G401 (cell line): ENCODE results near the gene KCNIP3. TPM values are rescaled to one million over a fixed set of nuclear protein-coding genes. Genes with fewer than 3 reads are reported as not detected.
A peak's percentile ranks its signal among the peaks of the same experiment; 100 is the strongest.
"Not testable (repeated sequence)": the region's sequence is repeated elsewhere in the genome, so short reads cannot be mapped to it uniquely, and the experiment has no call there.

Experiments used
- DNase-seq: peaks from one replicate; pipeline ENCODE4 v3.0.0-alpha.2; 2015; ENCODE audit warnings: low spot score
- in situ Hi-C: cut with HindIII; loops from 2 replicates; pipeline ENCODE4 v1.10.0; 2016; ENCODE audit warnings: low sequenced_read_pairs, mixed read lengths
- total RNA-seq: library from RNA; depleted of rRNA; stranded (reverse); fragments of >200 nt; shearing (Covaris generic); gene quantifications from 2 replicates; pipeline ENCODE4 v1.2.3, GENCODE V29; 2014; rRNA removed

The KCNIP3 gene
- total RNA-seq = 0.43 TPM in 1 of 2 replicates, not detected in the other

DNA sequence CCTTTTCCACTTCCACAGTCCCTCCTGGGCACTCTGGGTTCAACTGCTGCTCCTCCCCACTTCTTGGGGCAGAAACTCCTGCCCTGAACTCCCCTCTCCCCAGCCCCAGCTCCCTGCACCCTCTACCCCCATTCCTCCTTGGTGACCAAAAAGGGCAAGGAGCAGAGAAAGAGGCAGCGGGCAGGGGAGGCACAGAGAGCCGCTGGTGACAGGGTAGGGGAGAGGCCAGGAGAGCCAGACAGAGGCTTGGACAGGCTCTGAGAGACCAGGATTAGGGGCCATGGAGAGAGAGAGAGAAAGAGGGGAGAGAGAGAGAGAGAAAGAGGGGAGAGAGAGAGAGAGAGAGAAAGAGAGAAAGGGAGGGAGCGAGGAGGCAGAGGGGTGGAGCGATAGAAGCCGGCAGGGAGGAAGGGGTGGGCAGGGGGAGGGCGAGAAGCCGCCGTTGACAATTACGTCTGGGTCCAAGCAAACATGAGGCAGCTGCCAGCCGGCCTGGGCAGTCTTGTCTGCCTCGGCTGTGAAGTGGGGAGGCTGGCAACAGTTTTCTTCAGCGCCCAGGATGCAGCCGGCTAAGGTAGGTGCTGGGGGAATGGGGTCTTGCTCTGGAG is at the start of gene KCNIP3:
Gene KCNIP3 (plus strand): TSS at position 468 of the 608 bp plus-strand sequence. CDS start 92 bp downstream, at position 560.
- in situ Hi-C loops = no loop called here
- peak; percentile 37 for DNase-seq

DNA sequence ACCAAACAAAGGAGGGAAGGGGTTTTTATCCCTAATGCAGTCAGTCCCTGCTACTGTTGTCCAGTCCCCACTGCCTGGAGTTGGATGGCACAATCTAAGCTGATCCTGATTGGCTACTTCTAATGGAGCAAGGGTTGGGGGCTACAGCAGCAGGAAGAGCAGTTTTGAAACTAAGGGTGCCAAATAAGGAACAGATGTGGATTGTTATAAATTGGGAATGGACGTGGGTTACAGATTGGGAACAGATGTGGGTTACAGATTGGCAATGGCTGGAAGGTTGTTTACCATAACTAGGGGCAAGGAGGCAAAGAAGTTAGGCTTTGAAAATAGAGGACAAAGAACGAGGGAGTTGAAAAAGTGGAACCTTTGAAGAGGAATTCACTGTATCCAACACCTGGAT is 38.9 kb upstream of the KCNIP3 start:
- in situ Hi-C loops = no loop called here
- no peak for DNase-seq

DNA sequence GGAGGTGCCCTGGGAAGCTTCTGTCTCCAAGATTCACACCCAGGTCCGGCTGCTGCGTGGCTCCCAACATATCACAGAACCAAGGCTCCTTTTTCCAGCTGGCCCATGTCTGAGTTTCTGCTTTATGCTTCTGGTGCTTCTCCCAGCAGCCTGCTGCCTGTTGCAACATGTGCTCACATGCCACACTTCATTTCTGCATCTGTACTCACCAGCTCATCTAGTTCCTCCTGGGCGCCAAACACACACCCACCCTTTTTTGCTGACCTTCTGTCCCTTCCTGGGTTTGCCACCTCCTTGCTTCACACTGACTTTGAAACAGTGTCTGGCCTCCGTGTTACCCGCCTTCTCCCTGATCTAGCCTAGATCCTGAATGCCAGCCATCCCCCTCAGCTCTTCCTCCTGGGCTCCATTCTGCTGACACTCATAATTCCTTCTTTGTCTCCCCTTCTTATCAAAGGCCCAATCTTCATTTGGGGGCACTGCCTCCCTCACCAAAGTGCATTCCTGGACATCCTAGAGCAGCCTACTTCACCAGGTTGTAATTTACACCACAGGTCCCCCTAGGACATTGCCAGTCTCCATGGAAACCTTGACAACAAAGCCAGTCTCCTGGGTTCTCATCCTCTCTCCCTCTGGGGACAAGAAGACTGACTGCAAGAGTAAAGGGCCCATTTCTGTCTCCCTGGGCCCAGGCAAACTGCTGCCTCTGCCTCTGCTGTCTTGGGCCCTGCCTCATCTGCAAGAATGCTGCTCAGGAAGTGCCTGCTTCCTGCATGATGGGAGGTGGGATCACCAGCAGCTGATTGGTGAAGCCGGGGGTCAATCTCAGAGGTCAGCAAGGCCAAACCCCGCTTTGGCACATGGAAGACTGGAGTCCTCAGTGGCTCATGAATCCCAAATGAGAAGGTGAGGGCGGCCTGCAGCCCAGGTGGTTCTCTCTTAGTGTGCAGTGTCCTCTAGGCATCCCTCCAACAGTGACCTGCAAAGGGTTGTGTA is 36.8 kb upstream of the KCNIP3 start:
- no peak for DNase-seq
- in situ Hi-C loops = no loop called here

DNA sequence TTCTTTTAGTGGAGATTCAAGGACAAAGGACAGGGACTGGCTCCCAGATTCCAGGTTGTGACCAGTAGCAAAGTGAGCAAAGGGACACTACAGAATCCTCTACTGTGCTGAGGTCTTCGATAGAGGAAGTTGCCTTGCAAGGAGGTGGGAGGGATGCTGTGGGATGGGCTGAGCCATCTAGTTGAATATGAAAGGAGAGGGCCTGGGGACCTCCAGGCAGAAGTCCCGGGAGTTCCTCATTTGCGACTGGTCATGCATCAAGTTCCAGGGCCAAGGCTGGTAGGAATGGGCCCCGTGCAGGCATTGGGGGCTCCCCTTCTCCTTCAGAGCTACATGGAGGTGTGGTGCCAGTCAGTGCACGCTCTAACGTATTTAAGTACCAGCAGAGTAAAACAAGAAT is 35.5 kb upstream of the KCNIP3 start:
- in situ Hi-C loops = no loop called here
- DNase-seq = no peak

DNA sequence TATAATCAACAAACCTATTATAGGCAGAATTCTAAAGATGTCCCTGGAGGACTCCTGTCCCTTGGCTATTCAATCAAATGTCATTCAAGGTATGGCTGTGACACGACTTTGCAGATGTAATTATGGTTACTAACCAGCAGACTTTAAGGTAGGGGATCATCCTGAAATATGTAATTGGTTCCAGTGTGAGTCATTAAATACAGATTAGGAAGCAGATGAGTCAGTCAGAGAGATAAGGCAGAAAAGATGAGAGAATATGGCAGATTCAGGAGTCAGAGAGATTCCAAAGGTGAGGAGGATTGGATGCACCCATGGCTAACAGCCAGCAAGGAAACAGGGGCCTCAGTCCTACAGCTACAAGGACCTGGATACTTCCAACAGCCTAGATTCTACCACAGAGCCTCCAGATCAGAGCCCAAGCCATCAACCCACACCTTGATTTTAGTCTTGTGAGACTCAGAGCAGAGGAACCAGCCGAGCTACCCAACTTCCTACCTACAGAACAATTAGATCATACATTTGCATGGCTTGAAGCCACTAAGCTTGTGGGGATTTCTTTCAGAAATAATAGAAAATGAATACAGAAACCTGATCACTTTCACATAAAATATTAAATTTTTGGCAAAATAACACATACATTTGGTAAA is 34.1 kb upstream of the KCNIP3 start:
- in situ Hi-C loops = no loop called here
- no peak for DNase-seq

DNA sequence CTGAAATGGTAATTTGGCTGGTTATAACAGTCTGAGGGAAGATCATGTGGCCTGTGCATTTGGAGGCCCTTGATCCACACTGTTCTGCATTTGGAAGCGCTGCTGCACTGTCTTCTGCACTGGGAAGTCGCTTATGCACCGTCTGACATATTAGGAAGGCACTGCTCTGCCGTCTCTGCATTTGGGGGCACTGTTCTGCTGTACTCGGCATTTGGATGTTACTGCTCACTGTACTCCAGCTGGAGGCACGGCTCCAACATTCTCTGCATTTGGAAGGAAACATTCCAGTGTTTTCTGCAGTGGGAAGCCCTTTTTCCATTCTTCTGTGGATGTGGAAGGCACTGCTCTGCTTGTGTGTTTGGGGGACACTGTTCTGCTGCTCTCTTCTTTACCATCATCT is 32.5 kb upstream of the KCNIP3 start:
- in situ Hi-C loops = no loop called here
- peak; percentile 38 for DNase-seq

DNA sequence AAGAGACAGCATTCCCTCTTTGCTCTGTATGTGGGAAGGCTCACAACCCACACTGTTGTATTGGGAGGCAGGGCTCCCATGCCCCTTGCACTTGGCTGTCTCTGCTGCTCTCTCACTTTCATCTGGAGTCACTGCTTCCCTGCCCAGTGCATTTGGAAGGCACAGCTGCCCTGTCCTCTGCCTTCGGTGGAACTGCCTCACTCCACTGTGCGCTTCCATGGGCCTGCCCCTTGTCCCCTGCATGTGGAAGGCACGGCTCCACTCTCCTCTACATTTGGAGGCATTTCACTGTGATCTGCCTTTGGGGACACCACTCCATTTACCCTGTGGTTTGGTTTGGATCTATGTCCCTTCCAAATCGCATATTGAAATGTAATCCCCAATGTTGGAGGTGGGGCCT is 32.0 kb upstream of the KCNIP3 start:
- in situ Hi-C loops = no loop called here
- no peak for DNase-seq

DNA sequence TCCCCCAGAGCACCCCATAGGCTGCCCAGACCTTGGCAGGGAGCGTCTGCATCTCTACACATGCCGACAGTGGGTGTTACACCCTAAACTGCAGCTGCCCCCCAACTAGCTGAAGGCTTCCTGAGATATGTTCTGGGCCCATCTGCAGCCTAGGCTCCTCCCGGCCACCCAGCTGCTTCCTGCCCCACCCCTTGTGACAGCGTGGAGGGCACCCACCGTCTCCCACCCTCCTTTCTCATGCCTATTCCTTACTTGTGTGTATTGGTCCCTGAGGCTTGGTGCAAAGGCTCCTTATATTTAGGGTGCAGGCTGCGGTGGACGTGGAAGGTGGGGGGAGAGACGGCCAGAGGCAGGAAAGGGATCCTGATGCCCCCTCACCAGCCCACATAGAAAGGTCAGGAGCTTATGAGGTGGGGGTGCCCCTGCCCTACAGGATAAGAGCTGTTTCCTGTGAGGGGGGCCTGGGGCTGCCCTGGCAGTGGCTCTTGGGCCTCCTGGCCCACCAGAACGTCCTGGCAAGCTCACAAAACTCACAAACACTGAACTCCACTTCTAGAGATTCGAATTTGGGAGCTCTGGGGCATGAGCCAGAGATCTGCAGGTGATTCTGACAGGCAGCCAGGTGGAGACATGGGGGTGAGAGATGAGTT is 30.2 kb upstream of the KCNIP3 start:
- in situ Hi-C loops = no loop called here
- DNase-seq = no peak

DNA sequence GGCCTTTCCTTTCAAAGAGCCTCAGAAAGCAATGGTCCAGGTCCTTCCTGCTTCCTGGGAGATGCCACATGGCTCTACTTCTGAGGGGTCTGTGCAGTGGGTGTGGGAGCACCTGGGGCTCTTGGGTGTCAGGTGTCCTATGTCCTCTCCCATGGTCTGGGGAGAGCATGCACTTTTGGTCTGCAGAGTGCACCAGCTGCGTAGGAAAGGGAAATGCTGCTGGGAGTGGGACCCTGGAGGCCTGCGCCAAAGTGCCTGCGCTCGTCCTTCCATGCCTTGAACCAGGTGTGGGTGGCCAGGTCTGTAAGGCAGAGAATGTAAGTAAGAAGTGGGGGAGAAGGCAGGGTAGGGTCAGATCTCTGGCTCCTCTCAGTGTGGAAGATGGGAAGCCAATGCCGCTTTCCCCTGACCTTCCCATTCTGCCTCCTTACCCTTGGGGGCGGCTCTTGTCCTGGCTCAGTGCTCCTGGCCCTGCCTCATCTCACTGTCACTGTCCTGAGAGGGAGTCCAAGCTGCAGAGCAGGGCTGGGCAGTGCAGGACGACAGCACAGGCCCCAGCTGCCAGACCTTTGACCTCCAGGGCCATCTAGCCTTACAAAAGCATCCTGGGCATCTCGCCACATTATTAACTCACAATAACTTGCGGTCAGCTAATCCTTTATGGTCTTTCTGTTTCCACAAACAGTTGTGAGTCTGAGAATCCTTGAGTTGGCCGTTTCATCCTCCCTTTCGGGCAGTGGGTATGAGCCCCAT is 29.5 kb upstream of the KCNIP3 start:
- DNase-seq = no peak
- in situ Hi-C loops = no loop called here

DNA sequence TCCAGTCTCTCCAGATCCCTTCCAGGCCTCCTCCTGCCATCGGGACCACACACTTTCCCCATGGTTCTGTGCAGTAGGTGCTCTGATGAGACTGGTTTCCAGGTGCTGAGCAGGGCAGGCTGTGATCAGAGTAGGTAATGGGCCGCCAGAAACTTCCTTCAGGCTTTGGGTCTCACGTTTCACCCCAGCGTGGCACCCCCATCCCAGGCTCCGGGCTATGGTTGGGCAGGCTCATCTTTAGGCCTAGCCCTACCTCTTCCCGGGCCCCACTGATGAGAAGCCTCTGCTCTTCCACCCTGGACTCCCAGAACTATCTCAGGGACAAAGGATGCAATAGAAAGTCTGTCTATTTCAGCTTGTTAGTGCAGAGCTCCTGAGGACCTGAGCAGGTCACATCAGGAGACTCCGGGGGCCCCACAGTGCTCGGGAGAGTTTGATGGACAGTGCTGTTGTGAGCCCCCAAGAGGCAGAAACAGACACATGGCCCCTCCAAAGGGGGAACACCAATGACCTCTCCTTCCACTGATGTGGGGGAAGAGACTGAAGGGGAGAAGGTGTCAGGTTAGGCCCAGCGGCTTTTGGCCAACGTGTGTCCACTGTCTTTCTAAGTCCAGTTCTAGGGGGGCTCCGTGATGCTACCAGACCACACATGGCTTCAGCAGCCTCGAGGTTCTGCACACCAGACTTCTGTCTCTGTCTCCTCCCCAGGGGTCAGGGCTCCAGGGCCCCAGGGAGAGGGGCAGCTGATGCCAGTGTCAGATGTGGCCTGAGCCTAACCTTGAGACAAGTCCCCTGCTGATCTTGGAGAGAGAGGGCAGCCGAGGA is 28.7 kb upstream of the KCNIP3 start:
- in situ Hi-C loops = no loop called here
- DNase-seq = no peak

DNA sequence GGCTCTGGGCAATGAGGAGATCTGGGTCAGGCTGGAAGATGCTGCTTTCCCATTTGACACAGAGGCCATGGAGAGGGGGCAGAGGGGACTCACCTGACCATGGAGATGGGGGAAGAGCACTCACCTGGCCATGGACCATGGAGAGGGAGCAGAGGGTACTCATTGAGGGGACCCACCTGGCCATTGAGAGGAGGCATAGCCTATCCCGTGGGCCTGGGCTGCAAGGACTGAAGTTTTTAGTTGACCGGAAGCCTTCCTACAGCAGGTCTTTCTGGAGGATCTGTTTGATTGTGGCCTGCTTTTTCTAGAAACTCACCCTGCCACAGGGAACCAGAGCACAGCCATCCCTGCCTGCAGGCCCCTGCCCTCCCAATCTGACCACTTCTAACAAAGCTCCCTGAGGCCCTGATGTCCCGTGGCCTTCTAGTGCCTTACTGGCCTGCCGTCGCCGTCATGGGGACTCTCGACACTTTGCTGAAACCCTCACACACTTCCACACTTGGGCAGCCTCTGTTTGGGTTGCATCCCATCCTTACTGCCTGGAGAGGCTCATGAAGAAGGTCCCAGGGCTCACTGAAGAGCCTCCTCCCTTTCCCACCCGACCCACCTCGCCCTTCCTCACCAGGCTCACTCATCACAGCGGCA is 28.0 kb upstream of the KCNIP3 start:
- in situ Hi-C loops = no loop called here
- no peak for DNase-seq

DNA sequence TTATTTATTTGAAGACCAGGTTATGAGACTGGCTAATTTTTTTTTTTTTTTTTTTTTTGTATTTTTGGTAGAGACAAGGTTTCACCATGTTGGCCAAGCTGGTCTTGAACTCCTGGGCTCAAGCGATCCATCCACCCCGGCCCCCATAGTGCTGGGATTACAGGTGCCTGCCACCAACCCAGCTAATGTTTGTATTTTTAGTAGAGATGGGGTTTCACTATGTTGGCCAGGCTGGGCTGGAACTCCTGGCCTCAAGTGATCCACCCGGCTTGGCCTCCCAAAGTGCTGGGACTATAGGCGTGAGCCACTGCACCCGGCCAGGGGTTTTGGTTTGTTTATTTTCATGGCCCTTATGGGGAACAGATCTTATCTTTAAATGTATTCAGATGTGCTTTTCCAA is 27.4 kb upstream of the KCNIP3 start:
- DNase-seq, in situ Hi-C loops: not testable (repeated sequence)

DNA sequence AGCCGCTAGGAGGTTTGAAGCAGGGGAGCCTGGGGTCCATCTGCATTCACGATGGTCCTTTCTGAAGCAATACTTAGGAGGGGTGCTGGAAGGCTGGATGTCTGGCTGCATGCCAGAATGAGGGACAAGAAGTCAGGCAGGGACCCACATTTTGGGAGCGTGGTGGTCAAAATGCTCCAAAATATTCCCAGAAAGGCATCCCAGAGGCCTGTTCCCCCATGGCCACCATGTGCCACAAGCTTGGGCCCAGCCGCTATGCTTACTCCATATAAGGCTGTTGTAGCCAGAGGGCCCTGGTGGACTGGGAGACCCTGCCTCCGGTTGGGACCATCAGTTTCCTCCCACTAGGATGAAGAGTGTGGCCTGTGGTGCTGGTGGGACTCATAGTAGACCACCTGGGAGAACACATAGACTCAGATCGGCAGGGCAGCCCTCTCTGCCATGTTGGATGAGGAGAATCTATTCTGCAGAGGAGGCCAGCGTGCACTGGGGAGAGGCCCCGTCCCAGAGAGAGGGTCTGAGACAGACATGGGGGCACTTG is 26.5 kb upstream of the KCNIP3 start:
- in situ Hi-C loops = no loop called here
- no peak for DNase-seq

DNA sequence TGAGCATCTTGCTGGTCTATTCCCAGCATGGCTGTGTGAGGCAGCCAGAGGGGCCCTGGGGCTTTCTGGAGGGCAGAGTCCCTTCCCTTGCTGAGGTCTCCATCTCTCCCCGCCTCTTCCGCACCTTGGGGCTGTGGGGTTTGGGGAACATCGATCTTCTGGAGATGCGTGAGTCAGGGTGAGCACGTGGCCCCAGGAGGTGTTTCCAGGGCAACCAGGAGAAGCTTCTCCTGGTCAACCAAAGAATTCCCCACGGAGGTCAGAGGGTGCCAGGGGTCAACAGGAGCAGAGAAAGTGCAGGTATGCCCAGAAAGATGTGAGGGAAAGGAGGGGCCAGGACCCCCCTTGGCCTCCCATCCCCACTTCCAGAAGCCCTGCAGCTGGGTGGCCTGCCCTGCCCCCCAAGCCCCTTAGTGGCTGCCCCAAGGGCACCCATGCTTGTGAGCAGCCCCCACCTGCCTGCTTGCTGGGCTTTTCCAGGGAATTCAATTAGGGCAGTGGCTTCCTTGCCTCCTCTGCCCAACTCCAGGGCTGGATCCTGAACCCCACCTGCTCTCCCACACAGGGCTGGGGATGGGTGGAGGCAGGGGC is 25.7 kb upstream of the KCNIP3 start:
- in situ Hi-C loops = no loop called here
- no peak for DNase-seq

DNA sequence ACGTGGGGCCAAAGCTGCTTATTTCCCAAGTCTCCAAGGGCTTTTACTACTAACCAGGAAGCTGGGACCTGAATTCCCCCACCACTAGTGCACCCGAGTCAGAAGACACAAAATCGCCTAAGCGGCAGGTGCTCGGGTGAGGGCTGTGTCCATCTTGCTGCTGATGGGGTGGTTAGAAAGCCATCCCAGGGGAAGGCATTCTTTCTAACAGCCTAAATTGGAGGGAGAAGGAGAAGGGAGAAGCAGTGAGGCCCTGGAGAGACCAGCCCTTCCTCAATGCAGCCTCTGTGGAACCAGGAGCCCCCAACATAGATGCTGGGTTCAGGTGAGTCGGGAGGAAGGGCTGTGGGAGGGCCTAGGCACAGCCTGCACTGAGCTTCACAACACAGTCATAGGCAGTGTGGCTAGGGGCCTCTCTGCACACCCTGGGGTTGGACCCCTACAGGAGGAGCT is 24.8 kb upstream of the KCNIP3 start:
- no peak for DNase-seq
- in situ Hi-C loops = no loop called here

DNA sequence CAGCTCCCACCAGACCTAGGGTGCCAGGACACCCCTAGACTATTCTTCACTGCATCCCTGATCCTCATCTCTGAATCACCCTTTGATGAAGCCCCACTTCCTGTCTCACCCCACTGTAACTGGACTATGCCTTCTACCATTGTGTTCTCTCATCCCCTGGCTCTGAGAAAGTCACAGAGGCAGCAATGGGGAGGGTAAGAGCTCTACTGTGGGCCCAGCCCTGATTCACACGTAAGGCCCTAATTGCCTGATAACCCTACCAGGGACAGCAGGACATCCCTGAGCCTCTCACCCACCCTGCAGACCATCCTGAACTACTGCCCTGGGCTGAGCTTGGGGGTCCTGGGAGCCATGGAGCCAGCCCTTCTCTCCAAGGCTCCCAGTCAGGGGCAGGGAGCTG is 24.4 kb upstream of the KCNIP3 start:
- in situ Hi-C loops = no loop called here
- DNase-seq = no peak
